DOHH2 (cell line): ENCODE data around the gene LPAR1.

Experiments used
- H3F3A ChIP-seq: fragments of 200-600 bp; sonication (generic), shearing (Covaris generic); 2 replicates; pipeline ENCODE4 v1.6.0; 2016; ENCODE audit warnings: antibody characterized with exemption, mild to moderate bottlenecking; ENCODE audit not compliant: control insufficient read depth, insufficient read depth
- H3K27ac ChIP-seq: fragments of 200-600 bp; sonication (generic); 2 replicates; pipeline ENCODE4 v1.5.1; 2014; ENCODE audit warnings: low read depth, mild to moderate bottlenecking, low read length, moderate library complexity
- H3K27me3 ChIP-seq: fragments of 200-600 bp; sonication (generic); 2 replicates; pipeline ENCODE4 v1.6.1; 2014; ENCODE audit warnings: mild to moderate bottlenecking, low read length, mixed read lengths; ENCODE audit not compliant: control insufficient read depth
- H3K36me3 ChIP-seq: fragments of 200-600 bp; sonication (generic); 2 replicates; pipeline ENCODE4 v1.6.1; 2014; ENCODE audit warnings: mild to moderate bottlenecking, low read length, moderate library complexity, mixed read lengths; ENCODE audit not compliant: control insufficient read depth
- H3K4me1 ChIP-seq: fragments of 200-600 bp; sonication (generic); 2 replicates; pipeline ENCODE4 v1.6.1; 2014; ENCODE audit warnings: mild to moderate bottlenecking, low read length, mixed read lengths; ENCODE audit not compliant: control insufficient read depth
- H3K4me2 ChIP-seq: fragments of 200-600 bp; sonication (generic); 2 replicates; pipeline ENCODE4 v1.6.0; 2014; ENCODE audit warnings: mild to moderate bottlenecking, low read length, moderate library complexity
- H3K4me3 ChIP-seq: fragments of 200-600 bp; sonication (generic); 2 replicates; pipeline ENCODE4 v1.5.1; 2014; ENCODE audit warnings: mild to moderate bottlenecking, low read length, mixed read lengths
- H3K79me2 ChIP-seq: fragments of 200-600 bp; sonication (generic); 2 replicates; pipeline ENCODE4 v1.6.1; 2014; ENCODE audit warnings: mild to moderate bottlenecking, low read length, mixed read lengths; ENCODE audit not compliant: control insufficient read depth
- H3K9me2 ChIP-seq: fragments of 200-600 bp; sonication (generic); replicated peaks from 2 replicates; pipeline ENCODE4 v1.6.1; 2014; ENCODE audit warnings: mild to moderate bottlenecking, low read length, mixed read lengths; ENCODE audit not compliant: control insufficient read depth
- H3K9me3 ChIP-seq: fragments of 200-600 bp; sonication (generic); 2 replicates; pipeline ENCODE4 v1.6.1; 2014; ENCODE audit warnings: antibody characterized with exemption, low read length, mixed read lengths; ENCODE audit not compliant: control insufficient read depth, insufficient read depth
- H4K20me1 ChIP-seq: fragments of 200-600 bp; sonication (generic); 2 replicates; pipeline ENCODE4 v1.6.0; 2014; ENCODE audit warnings: low read depth, mild to moderate bottlenecking, antibody characterized with exemption, low read length, moderate library complexity; ENCODE audit not compliant: control insufficient read depth, insufficient read depth
- EZH2phosphoT487 ChIP-seq: fragments of 200-600 bp; sonication (generic); IDR thresholded peaks from 2 replicates; pipeline ENCODE4 v1.6.1; 2017; ENCODE audit warnings: borderline replicate concordance, mild to moderate bottlenecking, antibody characterized with exemption, low read length, moderate library complexity, mixed read lengths
- TF ChIP-seq, protein P1 (sequence below): fragments of 200-600 bp; sonication (generic); IDR thresholded peaks from one replicate; pipeline ENCODE4 v1.5.1; 2014; ENCODE audit warnings: antibody characterized with exemption, mild to moderate bottlenecking, low read depth, low read length; ENCODE audit not compliant: poor library complexity, severe bottlenecking

The LPAR1 gene

DNA sequence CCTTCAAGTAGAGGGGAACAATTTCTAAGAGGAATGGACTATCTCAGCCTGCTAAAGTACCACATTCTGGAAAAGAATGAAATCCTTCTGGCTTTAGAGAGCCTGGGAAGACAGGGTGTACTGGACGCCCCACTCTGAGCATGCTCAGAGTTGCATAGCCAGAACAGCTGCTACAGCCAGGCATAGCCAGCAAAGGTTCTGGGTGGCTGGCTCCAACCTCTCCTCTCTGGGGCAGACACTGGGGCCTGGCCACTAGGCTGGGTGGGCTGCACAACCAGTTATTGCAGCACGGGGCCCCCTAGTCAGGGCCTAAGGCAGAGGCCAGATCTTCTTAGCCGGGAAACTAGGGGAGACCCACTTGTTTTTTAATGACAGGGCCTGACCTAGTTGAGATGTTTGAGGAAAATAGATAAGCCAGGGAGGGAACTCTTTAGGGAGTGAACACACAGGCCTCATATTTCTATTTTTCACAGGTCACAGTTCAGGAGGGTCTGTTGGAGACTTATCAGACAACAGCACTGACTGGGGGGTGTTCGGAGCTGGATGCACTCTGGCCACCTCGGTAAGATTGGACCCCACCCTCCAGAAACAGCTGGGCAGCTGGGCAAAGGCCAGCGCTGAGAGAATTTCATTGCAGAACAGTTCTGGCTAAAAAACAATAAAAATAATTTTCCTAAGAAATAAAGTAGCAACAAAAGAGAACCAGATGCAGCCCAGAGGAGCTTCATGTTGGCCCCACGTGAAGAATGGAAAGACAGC, 142.9 kb downstream of the LPAR1 start:
- Histone ChIP-seq H3K9me3 (no peaks in the 10 kb centered on the region), H3K79me2 (no peaks in the 10 kb centered on the region), H3K4me3 (no peak overlapping the region), H3K9me2 (no peaks in the 10 kb centered on the region), H3K27me3 (no peaks in the 10 kb centered on the region), H3K27ac (no peak overlapping the region), H3K36me3 (no peaks in the 10 kb centered on the region), H4K20me1 (no peaks in the 10 kb centered on the region), H3K4me1 (no peaks in the 10 kb centered on the region), H3F3A (no peaks in the 10 kb centered on the region), H3K4me2 (no peak overlapping the region)
- TF ChIP-seq, protein P1, sequence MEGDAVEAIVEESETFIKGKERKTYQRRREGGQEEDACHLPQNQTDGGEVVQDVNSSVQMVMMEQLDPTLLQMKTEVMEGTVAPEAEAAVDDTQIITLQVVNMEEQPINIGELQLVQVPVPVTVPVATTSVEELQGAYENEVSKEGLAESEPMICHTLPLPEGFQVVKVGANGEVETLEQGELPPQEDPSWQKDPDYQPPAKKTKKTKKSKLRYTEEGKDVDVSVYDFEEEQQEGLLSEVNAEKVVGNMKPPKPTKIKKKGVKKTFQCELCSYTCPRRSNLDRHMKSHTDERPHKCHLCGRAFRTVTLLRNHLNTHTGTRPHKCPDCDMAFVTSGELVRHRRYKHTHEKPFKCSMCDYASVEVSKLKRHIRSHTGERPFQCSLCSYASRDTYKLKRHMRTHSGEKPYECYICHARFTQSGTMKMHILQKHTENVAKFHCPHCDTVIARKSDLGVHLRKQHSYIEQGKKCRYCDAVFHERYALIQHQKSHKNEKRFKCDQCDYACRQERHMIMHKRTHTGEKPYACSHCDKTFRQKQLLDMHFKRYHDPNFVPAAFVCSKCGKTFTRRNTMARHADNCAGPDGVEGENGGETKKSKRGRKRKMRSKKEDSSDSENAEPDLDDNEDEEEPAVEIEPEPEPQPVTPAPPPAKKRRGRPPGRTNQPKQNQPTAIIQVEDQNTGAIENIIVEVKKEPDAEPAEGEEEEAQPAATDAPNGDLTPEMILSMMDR: no peak
- no peak for TF ChIP-seq EZH2phosphoT487

DNA sequence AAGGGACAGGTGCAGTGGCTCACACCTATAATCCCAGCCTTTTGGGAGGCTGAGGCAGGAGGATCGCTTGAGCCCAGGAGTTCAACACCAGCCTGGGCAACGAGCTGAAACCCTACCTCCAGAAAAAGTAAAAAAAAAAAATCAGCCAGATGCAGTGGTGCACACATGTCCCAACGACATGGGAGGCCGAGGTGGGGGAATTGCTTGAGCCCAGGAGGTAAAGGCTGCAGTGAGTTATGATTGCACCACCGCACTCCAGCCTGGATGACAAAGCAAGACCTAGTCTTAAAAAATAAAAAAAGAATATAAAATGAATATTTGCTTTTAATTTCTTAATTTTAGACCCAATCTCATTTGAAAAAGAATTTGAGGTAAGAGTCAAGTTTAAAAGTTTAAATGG, 143.5 kb downstream of the LPAR1 start:
- Histone ChIP-seq H3K9me3 (no peaks in the 10 kb centered on the region), H3K4me2 (no peak overlapping the region), H3F3A (no peaks in the 10 kb centered on the region), H3K27me3 (no peaks in the 10 kb centered on the region), H3K79me2 (no peaks in the 10 kb centered on the region), H3K36me3 (no peaks in the 10 kb centered on the region), H3K27ac (no peak overlapping the region), H3K4me3 (no peak overlapping the region), H3K4me1 (no peaks in the 10 kb centered on the region), H3K9me2 (no peaks in the 10 kb centered on the region), H4K20me1 (no peaks in the 10 kb centered on the region)
- TF ChIP-seq, protein P1: no peak
- TF ChIP-seq EZH2phosphoT487: no peak

- TF ChIP-seq, protein P1: no peak
- TF ChIP-seq EZH2phosphoT487: no peak
- Histone ChIP-seq H3K79me2 (no peaks in the 10 kb centered on the region), H3K27me3 (no peaks in the 10 kb centered on the region), H3F3A (no peaks in the 10 kb centered on the region), H4K20me1 (no peaks in the 10 kb centered on the region), H3K4me2 (no peak overlapping the region), H3K9me2 (no peaks in the 10 kb centered on the region), H3K4me1 (no peaks in the 10 kb centered on the region), H3K9me3 (no peaks in the 10 kb centered on the region), H3K27ac (no peak overlapping the region), H3K36me3 (no peaks in the 10 kb centered on the region), H3K4me3 (no peak overlapping the region)
Measured at GRCh38 chr9:110892689-110893088, 145.6 kb downstream of the LPAR1 start.
